ENCODE measurements around the gene ITGAE.

DNA sequence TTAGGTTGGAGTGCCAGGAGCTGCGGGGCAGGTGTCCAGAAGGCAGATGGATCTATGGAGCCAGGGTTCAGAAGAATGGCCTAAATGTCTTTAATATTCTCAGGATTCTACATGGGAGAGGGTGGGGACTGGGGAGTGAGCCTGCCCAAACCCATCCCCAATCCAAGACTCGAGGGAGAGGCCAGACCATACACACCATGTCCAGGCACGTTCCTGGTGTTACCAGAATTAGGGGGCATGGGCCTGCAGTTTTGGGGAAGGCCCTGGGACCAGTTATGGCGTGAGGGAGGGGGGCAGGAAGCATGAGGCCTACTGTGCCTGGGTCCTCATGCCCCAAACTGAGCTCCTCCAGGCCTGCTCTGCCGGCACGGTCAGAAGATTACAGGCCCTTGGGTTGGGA lies 134.5 kb downstream of the ITGAE start:
- TF ChIP-seq, protein P1, sequence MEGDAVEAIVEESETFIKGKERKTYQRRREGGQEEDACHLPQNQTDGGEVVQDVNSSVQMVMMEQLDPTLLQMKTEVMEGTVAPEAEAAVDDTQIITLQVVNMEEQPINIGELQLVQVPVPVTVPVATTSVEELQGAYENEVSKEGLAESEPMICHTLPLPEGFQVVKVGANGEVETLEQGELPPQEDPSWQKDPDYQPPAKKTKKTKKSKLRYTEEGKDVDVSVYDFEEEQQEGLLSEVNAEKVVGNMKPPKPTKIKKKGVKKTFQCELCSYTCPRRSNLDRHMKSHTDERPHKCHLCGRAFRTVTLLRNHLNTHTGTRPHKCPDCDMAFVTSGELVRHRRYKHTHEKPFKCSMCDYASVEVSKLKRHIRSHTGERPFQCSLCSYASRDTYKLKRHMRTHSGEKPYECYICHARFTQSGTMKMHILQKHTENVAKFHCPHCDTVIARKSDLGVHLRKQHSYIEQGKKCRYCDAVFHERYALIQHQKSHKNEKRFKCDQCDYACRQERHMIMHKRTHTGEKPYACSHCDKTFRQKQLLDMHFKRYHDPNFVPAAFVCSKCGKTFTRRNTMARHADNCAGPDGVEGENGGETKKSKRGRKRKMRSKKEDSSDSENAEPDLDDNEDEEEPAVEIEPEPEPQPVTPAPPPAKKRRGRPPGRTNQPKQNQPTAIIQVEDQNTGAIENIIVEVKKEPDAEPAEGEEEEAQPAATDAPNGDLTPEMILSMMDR (conservative IDR thresholded peaks at IDR 0.05; ENCODE audit: low read depth, low read length), result no peak
- no peak for TF ChIP-seq EZH2 (IDR thresholded peaks at IDR 0.05; ENCODE audit: borderline replicate concordance, low read depth, low read length, poor library complexity, severe bottlenecking)

Data from A673 (cell line).